ENCODE results near the gene LARGE1.
"Not testable (repeated sequence)": the region's sequence is repeated elsewhere in the genome, so short reads cannot be mapped to it uniquely, and the experiment has no call there.

DNA sequence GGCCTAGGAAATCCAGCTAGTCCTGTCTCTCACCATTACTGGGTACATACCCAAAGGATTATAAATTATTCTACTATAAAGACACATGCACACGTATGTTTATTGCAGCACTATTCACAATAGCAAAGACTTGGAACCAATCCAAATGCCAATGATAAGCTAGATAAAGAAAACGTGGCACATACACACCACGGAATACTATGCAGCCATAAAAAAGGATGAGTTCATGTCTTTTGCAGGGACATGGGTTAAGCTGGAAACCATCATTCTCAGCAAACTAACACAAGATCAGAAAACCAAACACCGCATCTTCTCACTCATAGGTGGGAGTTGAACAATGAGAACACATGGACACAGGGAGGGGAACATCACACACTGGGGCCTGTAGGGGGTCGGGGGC lies 61.6 kb downstream of the LARGE1 start:
- TF ChIP-seq, protein P1, sequence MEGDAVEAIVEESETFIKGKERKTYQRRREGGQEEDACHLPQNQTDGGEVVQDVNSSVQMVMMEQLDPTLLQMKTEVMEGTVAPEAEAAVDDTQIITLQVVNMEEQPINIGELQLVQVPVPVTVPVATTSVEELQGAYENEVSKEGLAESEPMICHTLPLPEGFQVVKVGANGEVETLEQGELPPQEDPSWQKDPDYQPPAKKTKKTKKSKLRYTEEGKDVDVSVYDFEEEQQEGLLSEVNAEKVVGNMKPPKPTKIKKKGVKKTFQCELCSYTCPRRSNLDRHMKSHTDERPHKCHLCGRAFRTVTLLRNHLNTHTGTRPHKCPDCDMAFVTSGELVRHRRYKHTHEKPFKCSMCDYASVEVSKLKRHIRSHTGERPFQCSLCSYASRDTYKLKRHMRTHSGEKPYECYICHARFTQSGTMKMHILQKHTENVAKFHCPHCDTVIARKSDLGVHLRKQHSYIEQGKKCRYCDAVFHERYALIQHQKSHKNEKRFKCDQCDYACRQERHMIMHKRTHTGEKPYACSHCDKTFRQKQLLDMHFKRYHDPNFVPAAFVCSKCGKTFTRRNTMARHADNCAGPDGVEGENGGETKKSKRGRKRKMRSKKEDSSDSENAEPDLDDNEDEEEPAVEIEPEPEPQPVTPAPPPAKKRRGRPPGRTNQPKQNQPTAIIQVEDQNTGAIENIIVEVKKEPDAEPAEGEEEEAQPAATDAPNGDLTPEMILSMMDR (IDR thresholded peaks at IDR 0.05 in 2 of 3, conservative IDR thresholded peaks at IDR 0.05 in 1 of 3; ENCODE audit: borderline replicate concordance in 1 of 3, insufficient read depth in 1 of 3, low read depth in 2 of 3, low read length in 2 of 3) = not testable (repeated sequence)
- TF ChIP-seq EGR1 (IDR thresholded peaks at IDR 0.05; ENCODE audit: low read depth); REST (IDR thresholded peaks at IDR 0.05; ENCODE audit: low read depth); POLR2A (IDR thresholded peaks at IDR 0.05; ENCODE audit: borderline replicate concordance, extremely low read depth, insufficient read depth, insufficient read length); SP1 (IDR thresholded peaks at IDR 0.05; ENCODE audit: low read depth); YY1 (IDR thresholded peaks at IDR 0.05; ENCODE audit: extremely low read depth, insufficient replicate concordance, low read depth, low read length); ATF3 (IDR thresholded peaks at IDR 0.05); POLR2AphosphoS5 (IDR thresholded peaks at IDR 0.05; ENCODE audit: low read depth, low read length); RAD21 (IDR thresholded peaks at IDR 0.05; ENCODE audit: low read depth); CEBPB (IDR thresholded peaks at IDR 0.05; ENCODE audit: low read depth): not testable (repeated sequence)
- TF ChIP-seq, protein P2, sequence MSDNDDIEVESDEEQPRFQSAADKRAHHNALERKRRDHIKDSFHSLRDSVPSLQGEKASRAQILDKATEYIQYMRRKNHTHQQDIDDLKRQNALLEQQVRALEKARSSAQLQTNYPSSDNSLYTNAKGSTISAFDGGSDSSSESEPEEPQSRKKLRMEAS (IDR thresholded peaks at IDR 0.05) = not testable (repeated sequence)
